HG03025 (cell line): ENCODE measurements around the gene HERC4.
"Not testable (repeated sequence)": the region's sequence is repeated elsewhere in the genome, so short reads cannot be mapped to it uniquely, and the experiment has no call there.

Source experiments
- ATAC-seq: cut with Tn5 transposase; IDR thresholded peaks from one replicate; pipeline ENCODE4 v1.9.1; 2021; ENCODE audit warnings: mild to moderate bottlenecking, moderate library complexity; ENCODE audit not compliant: unreplicated experiment, low FRiP score

Gene HERC4

DNA sequence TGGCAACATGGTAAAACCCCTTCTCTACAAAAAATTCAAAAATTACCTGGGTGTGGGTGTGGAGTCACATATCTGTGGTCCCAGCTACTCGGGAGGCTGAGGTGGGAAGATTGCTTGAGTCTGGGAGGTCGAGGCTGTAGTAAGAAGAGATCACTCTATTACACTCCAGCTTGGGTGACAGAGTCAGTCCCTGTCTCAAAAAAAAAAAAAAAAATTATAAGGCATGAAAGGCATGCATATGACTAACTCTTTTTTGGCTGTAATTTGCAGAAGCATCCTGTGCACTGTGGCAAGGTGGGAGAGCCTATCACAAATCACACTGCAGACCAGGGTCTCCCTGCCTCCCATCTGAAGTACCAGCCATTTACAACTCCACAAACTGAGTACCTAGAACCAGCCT, 20.1 kb upstream of the HERC4 start:
- no peak for ATAC-seq

DNA sequence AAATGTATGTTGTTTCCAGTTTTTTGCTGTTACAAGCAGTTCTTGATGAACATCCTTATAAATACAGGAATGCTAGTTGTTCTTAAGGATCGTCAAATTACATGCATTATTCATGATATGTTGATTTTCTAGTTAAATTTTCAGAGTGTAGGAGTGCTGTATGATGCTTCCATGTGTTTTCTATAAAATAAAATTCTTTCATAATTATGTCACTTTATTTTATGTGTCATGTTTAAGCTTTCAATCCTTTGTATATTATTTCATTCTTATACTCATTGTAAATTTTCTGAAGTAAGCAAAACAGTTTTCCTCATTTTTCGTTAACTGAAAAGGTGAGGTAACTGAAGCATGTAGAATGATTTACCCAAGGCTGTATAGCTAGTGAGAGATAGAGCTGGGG, 17.4 kb upstream of the HERC4 start:
- no peak for ATAC-seq

GRCh38 chr10:68090586-68090985, 15.5 kb upstream of the HERC4 start:
- no peak for ATAC-seq

DNA sequence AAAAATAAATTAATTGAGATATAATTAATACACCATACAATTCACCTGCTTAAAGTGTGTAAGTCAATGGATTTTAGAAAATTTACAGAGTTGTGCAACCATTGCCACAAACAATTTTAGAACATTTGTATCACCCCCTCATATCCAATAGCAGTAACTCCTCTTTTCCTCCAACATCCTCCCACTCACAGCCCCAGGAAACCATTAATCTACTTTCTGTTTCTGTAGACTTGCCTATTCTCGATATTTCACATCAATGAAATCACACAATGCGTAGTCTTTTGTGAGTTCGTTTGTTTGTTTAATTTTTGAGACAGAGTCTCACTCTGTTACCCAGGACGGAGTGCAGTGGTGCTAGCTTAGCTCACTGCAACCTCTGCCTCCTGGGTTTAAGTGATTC, 13.7 kb upstream of the HERC4 start:
- no peak for ATAC-seq

GRCh38 chr10:68087685-68088401, 12.8 kb upstream of the HERC4 start:
- ATAC-seq, result no peak

DNA sequence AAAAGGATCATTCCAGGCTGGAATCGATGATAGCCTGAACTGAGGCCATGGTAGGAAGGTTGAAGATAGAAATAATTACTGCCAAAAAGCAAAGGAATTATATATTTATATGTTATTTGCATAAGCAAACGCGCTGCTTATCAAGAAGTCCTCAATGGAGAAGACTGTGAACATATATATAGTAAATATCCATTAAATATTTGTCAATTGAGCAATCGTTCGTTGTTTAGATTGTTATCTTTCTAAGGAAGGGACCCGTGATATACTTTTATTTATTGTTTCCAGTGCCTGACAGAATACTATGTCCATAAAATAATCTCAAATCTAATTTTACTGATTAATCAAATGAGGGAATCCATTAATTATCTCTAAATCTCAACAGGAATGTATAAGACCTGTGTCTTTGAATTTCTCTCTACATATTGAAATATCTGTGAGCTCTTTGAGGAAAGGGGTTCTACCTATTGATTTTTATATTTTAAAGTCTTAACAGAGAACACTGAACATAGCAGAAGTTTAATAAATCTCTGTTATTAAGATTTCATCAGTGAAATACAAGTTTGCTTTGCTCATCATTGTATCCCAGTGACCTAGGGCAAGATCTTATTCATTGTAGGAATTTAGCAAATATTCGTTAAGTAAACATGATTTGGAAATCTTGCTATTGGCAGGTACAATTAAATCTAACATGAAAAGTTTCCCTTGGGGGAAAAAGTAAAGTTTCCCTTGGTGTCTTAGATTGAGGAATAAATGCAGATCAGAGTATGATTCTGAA, 12.0 kb upstream of the HERC4 start:
- ATAC-seq, result no peak

- ATAC-seq, result no peak
Measured at GRCh38 chr10:68086011-68086410, 10.9 kb upstream of the HERC4 start.

- ATAC-seq, result no peak
Measured at GRCh38 chr10:68084469-68084868, 9.4 kb upstream of the HERC4 start.

- no peak for ATAC-seq
Measured at GRCh38 chr10:68083953-68084352, 8.9 kb upstream of the HERC4 start.

DNA sequence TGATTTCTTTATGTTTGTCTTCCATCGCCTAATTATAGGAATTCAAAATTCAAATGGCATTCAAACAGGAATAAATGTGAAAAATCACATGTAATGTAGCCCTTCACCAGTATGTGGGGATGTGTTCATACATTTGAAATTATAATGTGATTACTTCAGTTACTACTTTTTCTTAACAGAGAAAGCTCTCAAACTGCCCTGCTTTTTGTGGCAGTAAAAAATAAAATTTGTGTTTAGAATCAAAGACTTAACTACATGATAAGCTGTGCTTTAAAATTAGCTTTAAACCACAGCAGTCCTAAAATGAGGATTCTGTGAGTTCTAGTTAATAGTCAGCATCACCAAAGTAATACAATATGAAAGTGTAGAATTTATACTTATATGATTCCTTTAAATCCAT, 7.8 kb upstream of the HERC4 start:
- no peak for ATAC-seq

DNA sequence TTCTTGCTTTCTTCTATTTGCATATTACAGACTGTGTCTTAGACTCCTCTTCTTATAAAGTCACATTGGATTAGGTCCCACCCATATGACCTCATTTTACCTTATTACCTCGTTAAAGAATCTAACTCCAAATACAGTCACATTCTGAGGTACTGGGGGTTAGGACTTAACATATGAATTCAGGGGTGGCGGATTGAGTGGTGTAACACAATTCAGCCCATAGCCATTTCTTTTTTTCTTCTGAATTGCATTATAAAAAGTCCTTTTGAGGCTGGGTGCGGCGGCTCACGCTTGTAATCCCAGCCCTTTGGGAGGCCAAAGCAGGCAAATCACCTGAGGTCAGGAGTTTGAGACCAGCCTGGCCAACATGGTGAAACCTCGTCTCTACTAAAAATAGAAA, 6.8 kb upstream of the HERC4 start:
- no peak for ATAC-seq

DNA sequence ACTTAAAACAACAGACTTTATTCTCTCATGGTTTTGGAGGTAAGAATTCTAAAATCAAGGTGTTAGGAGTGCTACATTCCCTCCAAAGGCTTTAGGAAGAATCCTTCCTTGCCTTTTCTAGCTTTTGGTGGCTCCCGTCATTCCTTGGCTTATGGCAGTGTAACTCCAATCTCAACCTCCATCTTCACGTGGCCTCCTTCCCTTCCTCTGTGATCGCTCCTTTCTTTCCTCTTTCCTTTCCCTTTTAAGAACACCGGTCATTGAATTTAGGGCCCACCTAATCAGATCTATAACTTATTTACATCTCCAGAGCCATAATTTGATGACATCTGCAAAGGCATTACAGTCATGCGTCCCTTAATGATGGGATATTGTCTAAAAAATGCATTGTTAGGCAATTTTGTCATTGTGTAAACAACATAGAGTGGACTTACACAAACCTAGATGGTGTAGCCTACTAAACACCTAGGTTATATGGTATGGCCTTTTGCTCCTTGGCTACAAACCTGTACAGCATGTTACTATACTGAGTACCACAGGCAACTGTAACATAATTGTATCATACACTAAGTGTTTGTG, 5.9 kb upstream of the HERC4 start:
- ATAC-seq, result no peak

GRCh38 chr10:68079434-68079833, 4.4 kb upstream of the HERC4 start:
- ATAC-seq, result no peak

GRCh38 chr10:68077026-68077425, 1.9 kb upstream of the HERC4 start:
- ATAC-seq, result no peak

GRCh38 chr10:68076081-68076480, 998 bp upstream of the HERC4 start:
- not testable (repeated sequence) for ATAC-seq

- ATAC-seq, result no peak
Measured at GRCh38 chr10:68075550-68076004, 494 bp upstream of the HERC4 start.

- ATAC-seq, result no peak
Measured at GRCh38 chr10:68074031-68074774, 880 bp downstream of the HERC4 start.

GRCh38 chr10:68073631-68074030, 1.5 kb downstream of the HERC4 start:
- ATAC-seq, result no peak

GRCh38 chr10:68067508-68067907, 7.6 kb downstream of the HERC4 start:
- ATAC-seq, result no peak

- no peak for ATAC-seq
Measured at GRCh38 chr10:68067029-68067428, 8.1 kb downstream of the HERC4 start.

DNA sequence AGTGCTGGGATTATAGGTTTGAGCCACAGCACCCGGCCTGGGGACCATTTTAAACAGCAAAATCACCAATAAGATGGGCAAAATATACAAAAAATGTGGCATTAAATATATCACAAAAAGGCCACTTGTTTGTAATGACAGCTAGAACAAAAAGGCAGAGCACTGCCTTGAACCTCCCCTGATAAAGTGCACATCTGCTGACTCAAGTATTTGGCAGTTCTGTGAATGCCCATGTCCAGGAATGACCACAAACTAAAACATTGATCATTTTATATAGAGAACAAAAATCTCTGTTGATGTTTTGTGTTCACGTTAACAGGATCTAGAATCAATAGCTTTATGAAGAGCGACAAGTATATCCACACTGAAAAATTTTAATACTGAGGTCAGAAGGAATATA, 21.5 kb downstream of the HERC4 start:
- no peak for ATAC-seq
